Activated CD4-positive, CD25-positive, alpha-beta regulatory T cell treated with anti-CD3 and anti-CD28 coated beads, Interleukin-2, amount 50 U/mL, for 16 hours (primary cell): ENCODE results near the gene ZNF311.
A peak's percentile ranks its signal among the peaks of the same experiment; 100 is the strongest.
"Not testable (repeated sequence)": the region's sequence is repeated elsewhere in the genome, so short reads cannot be mapped to it uniquely, and the experiment has no call there.

Source experiments
- DNase-seq: peaks from one replicate; pipeline ENCODE4 v3.0.0-alpha.2; 2020; ENCODE audit warnings: low read depth, low spot score

The ZNF311 gene

DNA sequence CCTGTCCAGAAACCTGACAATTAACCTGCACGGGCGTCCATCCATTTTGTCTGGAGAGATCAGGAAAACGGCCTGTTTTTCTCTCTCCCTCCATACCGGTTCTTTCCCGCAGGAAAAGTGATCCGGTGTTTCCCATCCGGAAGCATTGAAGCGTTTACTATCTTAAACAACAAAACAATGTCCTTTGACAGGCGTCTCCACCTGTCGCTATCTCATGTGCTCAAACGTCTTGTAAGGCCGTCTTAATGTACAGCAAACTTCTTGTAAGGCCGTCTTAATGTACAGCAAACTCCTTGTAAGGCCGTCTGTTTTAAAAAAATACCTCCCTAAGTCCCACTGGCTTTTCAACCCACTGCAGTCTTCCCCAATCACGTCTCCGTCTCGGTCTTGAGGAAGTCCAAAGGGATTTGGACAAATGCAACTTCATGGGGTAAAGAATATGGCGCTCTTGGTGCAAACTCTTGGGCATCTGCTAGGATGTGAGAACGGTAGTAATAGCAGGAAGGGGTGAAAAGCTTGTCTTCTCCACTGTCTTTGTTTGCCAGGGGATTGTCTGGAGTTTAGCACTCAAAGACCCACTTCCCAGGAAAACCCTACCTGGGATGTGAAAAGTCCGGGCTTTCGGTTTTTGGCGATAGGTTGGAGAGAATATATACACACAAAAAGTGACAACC is 51.4 kb downstream of the ZNF311 start:
- DNase-seq: no peak

DNA sequence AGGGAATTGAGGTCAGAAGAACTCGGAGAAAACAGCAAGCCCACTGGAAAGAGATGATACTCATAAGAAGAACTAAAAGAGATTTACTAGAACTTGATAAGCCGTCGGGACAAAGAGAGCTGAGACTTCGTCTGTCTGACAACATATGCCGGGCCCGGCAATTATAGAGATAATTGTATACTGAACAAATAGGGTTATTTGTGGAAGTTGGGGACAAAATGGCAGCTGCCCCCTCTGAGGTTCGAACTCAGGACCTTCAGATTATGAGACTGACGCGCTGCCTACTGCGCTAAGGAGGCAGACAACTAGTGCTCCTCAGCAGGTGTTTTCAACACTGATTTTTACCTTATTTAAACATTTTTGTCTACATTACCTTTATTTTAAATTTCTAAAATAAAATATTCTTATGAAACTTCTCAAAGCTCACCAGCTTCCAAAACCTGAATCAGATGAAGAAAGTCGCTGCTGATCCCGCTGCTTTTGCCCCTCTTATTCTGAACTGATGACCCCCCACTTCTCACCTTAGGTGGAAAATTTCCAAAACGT is 52.0 kb downstream of the ZNF311 start:
- peak; percentile 21 for DNase-seq

DNA sequence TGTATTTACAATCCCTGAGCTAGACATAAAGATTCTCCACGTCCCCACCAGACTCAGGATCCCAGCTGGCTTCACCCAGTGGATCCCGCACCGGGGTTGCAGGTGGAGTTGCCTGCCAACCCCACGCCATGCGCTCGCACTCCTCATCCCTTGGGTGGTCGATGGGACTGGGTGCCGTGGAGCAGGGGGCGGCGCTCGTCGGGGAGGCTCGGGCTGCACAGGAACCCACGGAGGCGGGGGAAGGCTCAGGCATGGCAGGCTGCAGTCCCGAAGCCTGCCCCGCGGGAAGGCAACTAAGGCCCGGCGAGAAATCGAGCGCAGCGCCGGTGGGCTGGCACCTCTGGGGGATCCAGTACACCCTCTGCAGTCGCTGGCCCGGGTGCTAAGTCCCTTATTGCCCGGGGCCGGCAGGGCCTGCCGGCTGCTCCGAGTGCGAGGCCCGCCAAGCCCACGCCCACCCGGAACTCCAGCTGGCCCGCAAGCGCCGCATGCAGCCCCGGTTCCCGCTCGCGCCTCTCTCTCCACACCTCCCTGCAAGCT is 55.4 kb downstream of the ZNF311 start:
- not testable (repeated sequence) for DNase-seq

DNA sequence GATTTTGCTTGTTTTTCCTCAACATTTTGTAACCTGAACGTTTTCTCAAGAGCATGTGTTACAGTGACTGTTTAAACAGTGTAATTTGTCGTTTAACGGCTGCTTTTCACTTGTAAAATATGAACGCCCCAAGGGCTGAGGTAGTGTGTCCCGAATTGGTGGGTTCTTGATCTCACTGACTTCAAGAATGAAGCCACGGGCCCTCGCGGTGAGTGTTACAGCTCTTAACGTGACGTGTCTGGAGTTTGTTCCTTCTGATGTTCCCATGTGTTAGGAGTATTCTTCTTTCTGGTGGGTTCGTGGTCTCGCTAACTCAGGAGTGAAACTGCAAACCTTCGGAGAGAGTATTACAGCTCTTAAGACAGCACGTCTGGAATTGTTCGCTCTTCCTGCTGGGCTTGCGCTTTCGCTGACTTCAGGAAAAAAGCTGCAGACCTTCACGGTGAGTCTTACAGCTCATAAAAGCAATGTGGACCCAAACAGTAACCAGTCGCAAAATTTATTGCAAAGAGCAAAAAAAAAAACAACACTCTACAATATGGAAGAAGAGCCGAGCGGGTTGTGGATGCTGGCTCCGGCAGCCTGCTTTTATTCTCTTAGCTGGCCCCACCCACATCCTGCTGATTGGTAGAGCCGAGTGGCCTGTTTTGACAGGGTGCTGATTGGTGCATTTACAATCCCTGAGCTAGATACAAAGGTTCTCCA is 56.2 kb downstream of the ZNF311 start:
- DNase-seq: no peak

DNA sequence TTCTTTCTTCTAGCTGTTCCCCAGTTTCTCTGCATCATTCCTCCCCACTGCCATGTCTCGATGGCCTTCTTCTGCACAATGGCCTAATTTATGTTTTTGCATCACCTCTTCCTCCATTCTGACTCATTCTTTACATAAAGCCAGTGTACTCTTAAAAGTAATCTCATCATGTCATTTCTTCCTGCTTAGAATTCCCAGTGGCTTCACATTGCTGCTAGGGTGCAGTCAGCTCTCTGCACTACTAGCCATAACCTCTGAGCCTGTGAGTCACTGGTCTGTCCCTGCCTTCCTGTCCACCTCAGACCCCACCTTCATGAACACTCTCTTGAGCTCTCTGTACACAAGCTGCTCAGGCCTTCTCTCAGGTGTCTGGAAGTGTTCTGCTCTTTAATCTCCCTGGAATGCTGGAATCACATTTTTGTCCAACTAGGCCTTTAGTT is 57.3 kb downstream of the ZNF311 start:
- no peak for DNase-seq

DNA sequence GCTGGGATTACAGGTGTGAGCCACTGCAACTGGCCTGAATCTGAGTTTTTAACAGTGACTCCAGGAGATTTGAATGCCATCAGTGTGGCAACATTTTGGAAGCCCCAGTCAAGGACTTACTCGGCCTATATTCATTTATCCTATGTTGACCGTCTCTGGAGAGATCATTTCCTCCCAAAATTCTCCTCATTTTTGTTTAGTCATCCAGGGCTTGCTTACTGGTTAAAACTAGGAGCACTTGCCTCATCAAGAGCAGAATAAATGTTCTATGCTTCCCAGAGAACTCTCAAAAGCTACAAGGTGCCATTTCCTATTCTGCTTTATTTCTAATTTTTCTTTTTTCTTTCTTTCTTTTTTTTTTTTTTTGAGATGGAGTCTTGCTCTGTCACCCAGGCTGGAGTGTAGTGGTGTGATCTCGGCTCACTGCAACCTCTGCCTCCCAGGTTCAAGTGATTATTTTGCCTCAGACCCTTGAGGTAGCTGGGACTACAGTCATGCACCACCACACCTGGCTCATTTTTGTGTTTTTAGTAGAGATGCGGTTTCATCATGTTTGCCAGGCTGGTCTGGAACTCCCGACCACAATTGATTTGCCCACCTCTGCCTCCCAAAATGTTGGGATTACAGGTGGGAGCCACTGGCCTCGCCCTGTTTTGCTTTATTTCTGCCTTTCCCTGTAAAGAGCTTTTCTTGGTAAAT is 57.9 kb downstream of the ZNF311 start:
- no peak for DNase-seq

DNA sequence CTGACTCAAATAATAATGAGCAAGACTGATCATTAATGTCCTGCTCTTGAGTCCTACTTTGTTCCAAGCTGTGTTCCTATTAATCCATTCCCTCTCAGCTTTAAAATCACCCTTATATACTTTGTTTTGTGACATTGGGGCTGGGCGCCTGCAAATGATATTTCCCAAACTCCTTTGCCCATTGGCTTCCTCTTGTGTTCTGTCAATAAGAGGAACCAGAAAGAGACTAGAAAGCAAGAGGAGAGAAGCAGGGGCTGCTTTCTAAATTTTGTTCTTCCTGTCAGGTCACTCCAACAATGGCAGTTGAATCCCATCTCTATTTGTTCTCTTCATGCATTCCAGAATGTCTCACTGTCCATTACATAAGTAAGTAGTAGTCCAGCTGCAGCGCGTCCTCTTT is 59.8 kb downstream of the ZNF311 start:
- no peak for DNase-seq
